ENCODE results near the gene UNC13A.

DNA sequence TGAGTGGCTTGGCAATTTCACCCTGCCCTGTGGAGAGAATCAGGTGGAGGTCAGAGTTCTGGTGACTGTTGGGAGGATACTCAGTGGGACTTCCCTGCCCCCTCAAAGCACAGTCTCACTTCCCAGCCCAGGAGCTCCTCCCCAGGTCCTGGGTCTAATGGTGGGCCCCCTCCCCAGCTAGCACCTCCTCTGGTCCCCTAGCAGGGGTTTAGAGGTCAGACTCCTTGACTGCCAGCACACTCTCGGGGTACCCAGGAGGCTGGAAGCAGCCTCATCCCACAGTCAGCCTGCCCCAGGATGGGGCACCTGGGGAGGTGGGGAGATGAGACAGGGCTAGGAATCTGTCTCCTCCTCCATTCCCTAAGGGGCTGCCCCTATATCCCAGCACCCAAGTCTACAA, 67.5 kb downstream of the UNC13A start:
- TF ChIP-seq EZH2phosphoT487 (IDR thresholded peaks at IDR 0.05): no peak
- TF ChIP-seq, protein P1, sequence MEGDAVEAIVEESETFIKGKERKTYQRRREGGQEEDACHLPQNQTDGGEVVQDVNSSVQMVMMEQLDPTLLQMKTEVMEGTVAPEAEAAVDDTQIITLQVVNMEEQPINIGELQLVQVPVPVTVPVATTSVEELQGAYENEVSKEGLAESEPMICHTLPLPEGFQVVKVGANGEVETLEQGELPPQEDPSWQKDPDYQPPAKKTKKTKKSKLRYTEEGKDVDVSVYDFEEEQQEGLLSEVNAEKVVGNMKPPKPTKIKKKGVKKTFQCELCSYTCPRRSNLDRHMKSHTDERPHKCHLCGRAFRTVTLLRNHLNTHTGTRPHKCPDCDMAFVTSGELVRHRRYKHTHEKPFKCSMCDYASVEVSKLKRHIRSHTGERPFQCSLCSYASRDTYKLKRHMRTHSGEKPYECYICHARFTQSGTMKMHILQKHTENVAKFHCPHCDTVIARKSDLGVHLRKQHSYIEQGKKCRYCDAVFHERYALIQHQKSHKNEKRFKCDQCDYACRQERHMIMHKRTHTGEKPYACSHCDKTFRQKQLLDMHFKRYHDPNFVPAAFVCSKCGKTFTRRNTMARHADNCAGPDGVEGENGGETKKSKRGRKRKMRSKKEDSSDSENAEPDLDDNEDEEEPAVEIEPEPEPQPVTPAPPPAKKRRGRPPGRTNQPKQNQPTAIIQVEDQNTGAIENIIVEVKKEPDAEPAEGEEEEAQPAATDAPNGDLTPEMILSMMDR (IDR thresholded peaks at IDR 0.05): no peak
